Kidney (tissue), 14 donors: Measurements from ENCODE around the gene ZNF692. TPM values are rescaled to one million over a fixed set of nuclear protein-coding genes. Genes with fewer than 3 reads are reported as not detected.

Source experiments
- DNase-seq, 5 donors: peaks; one replicate each; pipeline ENCODE4 v3.0.0-alpha.2; 2013 to 2020
- FAIRE-seq: peaks from 2 replicates; lab custom pipeline; 2012; peaks lifted over from hg19 to GRCh38; lab: Jason Lieb, UNC
- H3K27ac ChIP-seq, 2 donors: one replicate each; pipeline ENCODE4 v1.7.0; 2013; ENCODE audit warnings: low read depth in 2 of 2, low read length in 2 of 2, inconsistent platforms in 1 of 2
- H3K27me3 ChIP-seq: one replicate; pipeline ENCODE4 v1.7.1; 2013; ENCODE audit warnings: low read length, inconsistent platforms; ENCODE audit not compliant: control insufficient read depth, insufficient read depth
- H3K36me3 ChIP-seq, 3 donors: one replicate each; pipeline versions ENCODE4 v1.7.0 to v1.7.1; 2013; ENCODE audit warnings: low read length in 3 of 3, control low read depth in 1 of 3, inconsistent platforms in 1 of 3; ENCODE audit not compliant: insufficient read depth in 3 of 3, control insufficient read depth in 2 of 3
- H3K4me1 ChIP-seq, 3 donors: one replicate each; pipeline versions ENCODE4 v1.7.0 to v1.7.1; 2013; ENCODE audit warnings: low read length in 3 of 3, inconsistent platforms in 1 of 3, low read depth in 1 of 3; ENCODE audit not compliant: control insufficient read depth in 2 of 3, insufficient read depth in 2 of 3
- H3K4me3 ChIP-seq, 3 donors: one replicate each; pipeline versions ENCODE4 v1.7.0 to v1.8.1; 2013; ENCODE audit warnings: low read length in 3 of 3, control low read depth in 1 of 3, inconsistent platforms in 1 of 3
- H3K9ac ChIP-seq, 3 donors: one replicate each; pipeline versions ENCODE4 v1.7.0 to v1.7.1; 2013; ENCODE audit warnings: low read length in 3 of 3, control low read depth in 1 of 3, inconsistent platforms in 1 of 3
- H3K9me3 ChIP-seq, 3 donors: one replicate each; pipeline versions ENCODE4 v1.7.0 to v1.7.1; 2013; ENCODE audit warnings: low read length in 3 of 3, control low read depth in 1 of 3, inconsistent platforms in 1 of 3; ENCODE audit not compliant: control insufficient read depth in 2 of 3, insufficient read depth in 1 of 3
- intact Hi-C: fragments of 100-400 bp; cut with DNase I; formaldehyde crosslinking; loops from one replicate; pipeline ENCODE4 v1.11.1; 2022
- polyA plus RNA-seq: library from polyadenylated mRNA; stranded (reverse); fragments of 350-450 nt; fragmentation: Illumina TruSeq; extraction: RNeasy Lipid Tissue Mini Kit (QIAGEN cat#74804); gene quantifications from one replicate; pipeline ENCODE4 v1.2.3, GENCODE V29; 2014; ENCODE audit warnings: low read depth, low replicate concordance; ENCODE audit not compliant: insufficient read depth
- total RNA-seq: library from RNA; stranded (reverse); fragmentation: NEBNext Ultra II Directional; extraction: Animal tissue kit (Norgen Biotek cat#: 25700); gene quantifications from one replicate; pipeline ENCODE4 v1.2.1, GENCODE V29; 2021
- TF ChIP-seq, protein P1 (sequence below): IDR thresholded peaks from 3 replicates; pipeline ENCODE4 v1.5.1; 2012; ENCODE audit warnings: mild to moderate bottlenecking, moderate library complexity, borderline replicate concordance; ENCODE audit not compliant: insufficient read depth; ENCODE audit errors: extremely low read depth
- donor health status: control.
- donor health status: control.
- donor health status: control.
- donor health status: control.
- donor health status: control.
- donor health status: DM: yes; HTN: yes; CAD: no.
- donor health status: Normal renal cell carcinoma (clear cell type).

ZNF692 gene
- total and polyA plus RNA-seq, 2 donors from 2014 or later: 29.6 to 34.4 TPM

DNA sequence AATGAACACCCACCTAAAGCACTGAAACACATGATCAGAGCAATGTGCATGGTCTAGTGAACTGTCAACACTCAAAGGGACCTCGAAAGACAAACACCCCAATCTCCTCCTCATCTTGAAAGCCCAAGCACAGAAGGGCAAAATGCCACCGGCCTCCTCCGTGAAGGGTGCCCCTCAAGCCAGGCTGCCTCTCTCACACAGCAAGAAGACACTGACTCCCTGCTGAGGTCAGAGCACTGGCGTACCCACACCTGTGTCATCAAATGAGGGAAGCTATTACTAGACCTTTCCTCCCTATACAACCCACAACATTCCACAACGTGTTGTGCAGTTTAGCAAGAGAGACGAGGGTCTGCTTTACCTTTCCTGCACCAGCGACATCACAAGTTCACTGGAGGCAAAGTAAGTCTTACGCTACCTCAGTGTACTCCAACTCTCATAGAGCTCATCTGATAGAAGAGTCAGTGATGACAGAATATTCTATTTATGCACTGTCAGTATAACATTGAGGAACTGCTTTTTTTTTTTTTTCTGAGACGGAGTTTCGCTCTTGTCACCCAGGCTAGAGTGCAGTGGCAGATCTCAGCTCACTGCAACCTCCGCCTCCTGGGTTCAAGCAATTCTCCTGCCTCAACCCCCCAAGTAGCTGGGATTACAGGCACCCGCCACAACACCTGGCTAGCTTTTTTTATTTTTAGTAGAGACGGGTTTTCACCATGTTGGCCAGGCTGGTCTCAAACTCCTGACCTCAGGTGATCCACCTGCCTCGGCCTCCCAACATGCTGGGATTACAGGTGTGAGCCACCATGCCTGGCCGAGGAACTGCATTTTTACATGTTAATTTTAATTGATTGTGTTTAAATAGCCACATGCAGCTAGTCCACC is 36.5 kb downstream of the ZNF692 start:
- H3K4me3 ChIP-seq: peak overlapping the region in 2 of 3 donors; percentile 16 to 92
- H3K27me3 ChIP-seq: no peaks in the 10 kb centered on the region
- H3K27ac ChIP-seq: no peak overlapping the region
- H3K9ac ChIP-seq: no peak overlapping the region
- DNase-seq (no peak), FAIRE-seq (no peak)
- peaks cover 0 to 7% (median 0%) of the 10 kb centered on the region in 3 donors for H3K36me3 ChIP-seq
- H3K9me3 ChIP-seq: no peaks in the 10 kb centered on the region
- TF ChIP-seq, protein P1, sequence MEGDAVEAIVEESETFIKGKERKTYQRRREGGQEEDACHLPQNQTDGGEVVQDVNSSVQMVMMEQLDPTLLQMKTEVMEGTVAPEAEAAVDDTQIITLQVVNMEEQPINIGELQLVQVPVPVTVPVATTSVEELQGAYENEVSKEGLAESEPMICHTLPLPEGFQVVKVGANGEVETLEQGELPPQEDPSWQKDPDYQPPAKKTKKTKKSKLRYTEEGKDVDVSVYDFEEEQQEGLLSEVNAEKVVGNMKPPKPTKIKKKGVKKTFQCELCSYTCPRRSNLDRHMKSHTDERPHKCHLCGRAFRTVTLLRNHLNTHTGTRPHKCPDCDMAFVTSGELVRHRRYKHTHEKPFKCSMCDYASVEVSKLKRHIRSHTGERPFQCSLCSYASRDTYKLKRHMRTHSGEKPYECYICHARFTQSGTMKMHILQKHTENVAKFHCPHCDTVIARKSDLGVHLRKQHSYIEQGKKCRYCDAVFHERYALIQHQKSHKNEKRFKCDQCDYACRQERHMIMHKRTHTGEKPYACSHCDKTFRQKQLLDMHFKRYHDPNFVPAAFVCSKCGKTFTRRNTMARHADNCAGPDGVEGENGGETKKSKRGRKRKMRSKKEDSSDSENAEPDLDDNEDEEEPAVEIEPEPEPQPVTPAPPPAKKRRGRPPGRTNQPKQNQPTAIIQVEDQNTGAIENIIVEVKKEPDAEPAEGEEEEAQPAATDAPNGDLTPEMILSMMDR: no peak
- peaks cover 5 to 50% (median 30%) of the 10 kb centered on the region in 3 donors for H3K4me1 ChIP-seq
- intact Hi-C loops: no loop called here

DNA sequence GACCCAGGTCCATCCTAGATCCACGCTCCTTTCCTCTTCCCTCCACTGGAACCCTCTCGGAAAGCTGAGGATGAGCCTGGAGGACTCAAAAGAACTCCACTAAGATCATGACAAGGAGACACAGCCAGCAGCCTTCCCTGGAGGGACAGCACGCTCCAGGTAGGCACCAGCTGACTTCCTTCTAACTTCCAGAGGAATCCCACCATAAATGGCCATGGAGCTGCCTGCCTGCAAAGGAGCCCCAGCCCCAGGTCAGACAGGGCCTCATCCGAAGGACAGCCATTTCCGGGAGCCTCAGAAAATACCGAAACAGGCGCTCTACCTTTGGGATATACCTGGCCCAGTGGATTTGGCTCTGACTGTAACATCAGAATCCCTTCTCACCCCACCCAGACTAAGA is 37.2 kb downstream of the ZNF692 start:
- no peaks in the 10 kb centered on the region for H3K9me3 ChIP-seq
- no peak overlapping the region for H3K9ac ChIP-seq
- H3K4me1 ChIP-seq: peaks cover 2 to 44% (median 30%) of the 10 kb centered on the region in 3 donors
- peaks cover 0 to 7% (median 0%) of the 10 kb centered on the region in 3 donors for H3K36me3 ChIP-seq
- intact Hi-C loops: no loop called here
- FAIRE-seq: no peak
- H3K4me3 ChIP-seq: no peak overlapping the region
- H3K27me3 ChIP-seq: no peaks in the 10 kb centered on the region
- TF ChIP-seq, protein P1: no peak
- DNase-seq: no peak
- no peak overlapping the region for H3K27ac ChIP-seq

DNA sequence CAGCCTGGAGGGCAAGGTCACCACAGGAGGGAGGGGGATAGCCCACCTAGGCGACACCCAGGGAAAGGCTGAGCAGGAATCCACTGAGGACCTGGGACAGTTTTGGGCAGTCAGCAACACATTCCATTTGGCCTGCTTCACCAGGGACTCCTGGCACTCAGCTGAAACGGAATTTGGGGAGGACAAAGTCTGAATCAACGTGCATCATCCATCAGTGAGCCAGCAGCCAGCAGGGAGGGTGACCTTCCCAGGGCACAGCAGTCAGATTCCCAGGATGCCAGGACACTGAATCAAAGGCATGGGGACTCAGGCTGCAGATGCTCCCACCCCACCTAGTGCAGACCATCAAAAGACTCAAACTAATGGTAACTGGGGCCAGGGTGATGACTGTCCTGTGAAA is 37.8 kb downstream of the ZNF692 start:
- Histone ChIP-seq H3K4me3 (no peak overlapping the region), H3K4me1 (peaks cover 2 to 43% (median 30%) of the 10 kb centered on the region in 3 donors), H3K36me3 (peaks cover 0 to 13% (median 4%) of the 10 kb centered on the region in 3 donors), H3K9ac (no peak overlapping the region), H3K9me3 (no peaks in the 10 kb centered on the region), H3K27ac (no peak overlapping the region), H3K27me3 (no peaks in the 10 kb centered on the region)
- DNase-seq (no peak), FAIRE-seq (no peak)
- TF ChIP-seq, protein P1: no peak
- intact Hi-C loops: no loop called here
